ENCODE data around the gene TMEM229B.
"Not testable (repeated sequence)": the region's sequence is repeated elsewhere in the genome, so short reads cannot be mapped to it uniquely, and the experiment has no call there.

Gene TMEM229B

DNA sequence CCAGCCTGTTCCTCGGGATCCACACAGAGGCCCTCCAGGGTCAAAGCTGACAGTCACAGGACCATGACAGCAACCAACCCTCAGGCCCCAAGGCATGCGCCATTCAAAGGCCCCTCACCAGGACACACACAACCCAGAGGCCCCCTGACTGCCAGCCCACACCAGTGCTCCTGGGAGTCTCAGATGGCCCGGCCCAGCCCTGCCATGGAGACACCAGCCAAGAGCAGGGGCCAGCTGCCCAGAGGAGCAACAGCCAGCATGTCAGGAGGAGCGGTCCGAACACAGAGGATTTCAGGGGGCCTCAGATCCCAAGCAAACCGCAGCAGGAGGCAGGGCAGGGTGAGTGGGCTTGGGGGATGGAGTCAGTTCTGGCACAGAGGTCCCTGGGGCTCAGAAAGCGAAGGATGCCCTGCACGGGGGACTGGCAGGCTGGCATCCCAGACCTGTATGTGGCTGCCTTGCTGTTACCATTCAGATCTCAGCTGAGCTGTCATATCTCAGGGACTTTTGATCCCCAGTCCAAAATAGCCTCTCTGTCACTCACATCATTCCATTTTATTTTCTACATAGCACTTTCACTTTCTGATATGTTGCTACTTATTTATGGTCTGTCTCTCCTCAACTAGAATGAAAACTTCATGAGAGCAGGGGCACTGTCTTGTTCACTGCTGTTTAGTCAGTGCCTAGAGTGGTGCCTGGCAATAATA is 4.8 kb downstream of the TMEM229B start:
- no peak for DNase-seq

DNA sequence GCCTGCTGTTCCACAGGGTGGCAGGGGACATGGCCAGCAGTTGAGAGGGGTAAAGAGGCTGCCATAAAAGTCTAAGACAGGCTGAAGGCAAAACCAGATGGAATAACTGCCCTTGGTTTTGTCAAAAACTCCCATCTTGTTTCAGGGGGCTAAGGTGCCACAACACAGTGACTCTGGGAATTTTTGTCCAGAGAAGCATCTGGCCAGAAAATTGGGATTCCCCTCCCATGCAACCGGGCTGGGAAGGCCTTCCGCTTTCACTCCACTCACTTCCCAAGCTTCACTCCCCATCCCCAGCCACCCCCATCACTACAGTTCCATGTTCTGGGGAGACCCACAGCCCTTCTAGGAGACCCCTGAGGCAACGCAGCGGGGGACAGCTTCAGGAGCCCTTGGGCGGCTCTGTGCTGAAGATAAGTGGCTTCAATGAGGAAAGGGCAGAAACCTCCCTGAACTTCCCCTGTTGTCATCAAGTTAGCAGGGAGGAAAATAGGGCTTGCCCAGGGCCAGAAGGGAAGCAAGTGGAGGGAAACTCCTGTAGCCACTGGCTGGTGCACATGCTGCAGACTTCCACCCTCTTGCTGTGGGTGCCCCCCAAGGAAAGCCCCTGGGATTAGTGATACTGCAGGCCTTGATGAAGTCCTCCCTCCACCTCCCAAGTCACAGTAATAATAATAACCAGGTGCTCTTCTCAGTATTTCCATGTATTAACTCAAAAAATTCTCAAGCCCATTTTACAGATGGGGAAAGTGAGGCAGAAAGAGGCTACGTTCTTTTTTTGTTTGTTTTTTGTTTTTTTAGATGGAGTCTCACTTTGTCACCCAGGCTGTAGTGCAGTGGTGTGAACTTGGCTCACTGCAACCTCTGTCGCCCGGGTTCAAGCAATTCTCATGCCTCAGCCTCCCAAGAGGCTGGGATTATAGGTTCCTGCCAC is 6.0 kb downstream of the TMEM229B start:
- DNase-seq, result no peak

DNA sequence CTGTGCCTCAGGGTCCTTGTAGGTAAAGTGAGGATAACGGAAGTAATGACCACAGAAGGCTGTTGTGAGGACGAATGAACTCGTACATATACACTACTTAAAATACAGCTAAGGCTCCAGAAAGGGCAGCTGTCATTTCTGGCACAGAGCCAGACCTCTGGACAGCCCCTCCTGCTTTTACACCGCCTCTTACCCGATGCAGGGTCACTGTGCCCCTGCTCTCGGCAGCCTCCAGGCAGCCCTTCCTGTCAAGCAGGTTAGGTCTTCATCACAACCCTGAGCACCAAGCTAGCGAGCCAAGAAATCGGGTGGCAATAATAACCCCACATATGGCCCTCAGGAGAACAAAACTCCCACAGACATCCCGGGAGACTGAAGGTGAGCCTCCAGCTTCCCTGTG is 8.5 kb downstream of the TMEM229B start:
- peak; percentile 4 for DNase-seq

DNA sequence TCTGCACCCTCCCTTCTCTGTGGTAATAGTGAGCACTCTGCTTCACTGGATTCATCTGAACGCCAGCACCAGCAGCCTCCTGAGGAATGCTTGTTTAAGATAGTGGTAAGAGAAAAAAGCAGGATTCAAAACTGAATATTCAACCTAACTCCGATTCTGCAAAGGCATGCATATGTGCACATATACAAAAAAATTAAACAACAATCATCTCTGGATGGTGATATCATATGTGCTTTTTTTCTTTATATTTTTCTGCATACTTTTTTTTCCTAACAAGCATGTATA is 9.8 kb downstream of the TMEM229B start:
- no peak for DNase-seq

DNA sequence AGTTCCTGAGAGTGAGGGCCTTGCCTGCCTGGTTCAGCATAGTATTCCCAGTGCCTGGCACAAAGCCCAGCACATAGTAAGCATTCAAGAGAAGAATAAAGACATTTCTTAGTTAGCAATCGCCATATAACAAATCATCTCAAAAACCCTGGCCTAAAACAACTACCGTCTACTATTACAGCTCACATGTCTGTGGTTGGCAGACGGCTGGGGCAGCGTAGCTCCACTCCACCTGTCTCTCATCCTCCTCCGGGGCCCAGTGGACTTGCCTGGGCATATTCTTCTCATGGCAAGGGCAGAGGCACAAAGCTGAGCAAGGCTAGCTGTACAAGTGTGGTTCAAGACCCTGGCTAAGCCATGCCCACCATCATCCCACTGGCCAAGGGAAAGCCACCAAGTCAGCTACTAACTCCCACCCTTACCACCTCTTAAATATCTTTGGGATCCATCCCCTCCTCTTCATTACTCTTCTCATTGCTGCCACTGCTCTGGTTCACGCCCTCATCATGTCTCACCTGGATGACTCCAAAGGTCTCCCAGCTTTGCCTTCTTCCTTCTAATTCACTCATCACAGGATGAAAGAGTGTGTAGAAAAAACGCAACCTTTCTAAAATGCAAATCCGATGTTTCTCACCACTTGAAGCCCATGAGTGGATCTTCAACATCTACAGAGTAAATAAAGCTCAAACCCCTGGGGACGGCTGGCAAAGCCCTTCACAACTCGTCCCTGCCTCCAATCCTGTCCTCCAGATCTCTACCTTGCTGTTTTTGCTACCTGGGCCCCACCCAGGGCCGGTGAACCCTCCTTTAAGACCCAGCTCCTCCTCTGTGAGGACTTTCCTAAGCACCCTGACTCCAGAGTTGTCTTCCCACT is 10.4 kb downstream of the TMEM229B start:
- no peak for DNase-seq

DNA sequence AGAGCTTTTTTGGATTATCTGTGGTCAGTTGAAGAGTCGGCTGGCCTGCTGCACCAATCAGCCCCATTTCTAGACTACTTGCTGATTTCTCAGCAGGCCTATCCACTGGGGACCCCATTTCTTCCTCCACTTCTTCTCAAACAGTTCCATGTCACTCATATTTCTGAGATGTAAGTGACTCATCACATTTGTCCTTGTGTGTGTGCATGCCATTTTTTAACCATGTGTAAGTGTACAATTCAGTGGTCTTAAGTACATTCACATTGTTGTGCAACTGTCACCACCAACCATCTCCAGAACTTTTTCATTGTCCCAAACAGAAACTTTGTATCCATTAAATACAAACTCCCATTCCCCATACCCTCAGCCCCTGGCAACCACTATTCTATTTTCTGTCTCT is 14.2 kb downstream of the TMEM229B start:
- no peak for DNase-seq

DNA sequence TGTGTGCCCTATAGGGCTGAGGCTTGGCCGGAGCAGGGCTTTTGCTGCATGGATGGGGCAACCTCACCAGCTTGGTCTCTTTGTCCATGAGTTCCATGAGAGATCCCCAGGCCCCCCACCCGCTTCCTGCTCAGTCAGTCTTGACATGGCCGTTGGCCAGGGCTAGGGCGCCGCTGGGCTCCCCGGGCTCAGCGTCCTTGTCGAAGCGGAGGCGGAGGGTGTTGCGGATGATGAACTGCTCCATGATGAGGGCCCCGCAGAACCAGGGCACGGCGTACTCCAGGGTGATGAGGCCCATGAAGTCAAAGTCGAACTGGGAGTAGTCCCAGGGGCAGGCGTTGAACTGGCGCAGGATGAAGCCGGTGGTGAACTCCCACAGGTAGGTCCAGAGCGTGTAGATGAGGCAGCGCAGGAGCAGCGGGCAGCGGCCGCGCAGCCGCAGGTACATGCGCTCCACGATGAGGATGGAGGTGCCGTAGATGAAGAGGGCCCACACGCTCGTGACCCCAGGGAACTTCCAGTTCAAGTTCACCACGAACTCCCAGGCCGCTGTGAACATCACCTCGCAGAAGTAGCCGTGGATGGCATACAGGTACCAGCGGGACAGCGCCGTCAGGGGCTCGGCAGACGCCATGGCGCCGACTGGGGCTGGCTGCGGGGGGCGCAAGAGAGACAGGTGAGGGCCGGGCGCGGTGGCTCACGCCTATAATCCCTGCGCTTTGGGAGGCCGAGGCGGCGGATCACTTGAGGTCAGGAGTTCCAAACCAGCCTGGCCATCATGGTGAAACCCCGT is 15.0 kb downstream of the TMEM229B start:
- DNase-seq, result no peak

DNA sequence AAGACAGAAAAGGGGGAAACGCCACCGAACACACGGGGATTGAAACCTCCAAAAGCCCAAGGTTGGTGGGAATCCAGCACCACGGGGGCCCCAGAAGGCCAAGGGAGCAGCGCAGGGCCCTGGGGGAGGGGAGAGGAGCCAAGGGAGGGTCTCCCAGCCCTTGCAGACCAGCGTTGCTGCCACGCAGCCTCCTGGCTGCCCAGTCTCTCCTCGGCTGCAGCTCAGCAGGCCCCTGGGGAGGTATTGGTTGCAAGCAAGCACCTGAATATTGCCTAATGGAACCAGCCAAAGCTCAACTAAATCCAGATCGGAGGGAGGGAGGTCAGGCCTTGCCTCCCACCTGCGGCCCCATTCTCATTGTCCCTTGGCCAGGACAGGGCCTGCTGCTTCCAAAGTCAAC is 15.8 kb downstream of the TMEM229B start:
- DNase-seq, result no peak

DNA sequence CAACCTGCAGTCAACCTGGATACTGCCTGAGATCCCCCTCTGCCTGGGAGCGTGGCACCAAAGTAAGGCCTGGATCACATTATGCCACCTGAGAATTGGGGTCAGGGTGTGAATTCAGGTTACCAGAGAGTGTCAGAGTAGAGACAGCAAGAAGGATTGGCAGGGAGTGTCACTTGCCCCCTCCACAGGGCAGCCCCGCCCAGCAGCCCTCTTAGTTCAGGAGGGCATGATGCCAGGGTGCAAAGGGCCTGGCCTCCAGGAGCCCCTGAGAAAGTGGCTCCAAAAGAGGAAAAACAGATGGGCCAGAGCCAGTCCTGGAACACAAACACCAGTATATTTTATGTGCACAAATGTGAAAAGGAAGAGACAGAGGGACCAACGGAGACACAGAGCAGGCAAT is 18.6 kb downstream of the TMEM229B start:
- no peak for DNase-seq

DNA sequence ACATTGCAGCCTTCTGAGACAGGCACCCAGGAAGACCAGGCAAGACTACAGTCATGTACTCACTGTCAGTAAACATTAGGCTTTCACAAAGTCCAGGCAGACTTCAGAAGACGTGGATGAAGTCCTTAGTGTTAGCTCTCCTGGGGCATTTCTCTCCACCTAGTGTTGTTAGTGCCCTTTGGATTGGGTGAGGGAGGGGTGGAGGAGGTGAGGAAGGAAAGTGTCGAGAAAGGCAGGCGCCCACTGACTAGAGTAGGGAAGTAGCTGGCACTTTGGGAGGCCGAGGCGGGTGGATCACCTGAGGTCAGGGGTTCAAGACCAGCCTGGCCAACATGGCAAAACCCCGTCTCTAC is 20.2 kb downstream of the TMEM229B start:
- DNase-seq, result no peak

DNA sequence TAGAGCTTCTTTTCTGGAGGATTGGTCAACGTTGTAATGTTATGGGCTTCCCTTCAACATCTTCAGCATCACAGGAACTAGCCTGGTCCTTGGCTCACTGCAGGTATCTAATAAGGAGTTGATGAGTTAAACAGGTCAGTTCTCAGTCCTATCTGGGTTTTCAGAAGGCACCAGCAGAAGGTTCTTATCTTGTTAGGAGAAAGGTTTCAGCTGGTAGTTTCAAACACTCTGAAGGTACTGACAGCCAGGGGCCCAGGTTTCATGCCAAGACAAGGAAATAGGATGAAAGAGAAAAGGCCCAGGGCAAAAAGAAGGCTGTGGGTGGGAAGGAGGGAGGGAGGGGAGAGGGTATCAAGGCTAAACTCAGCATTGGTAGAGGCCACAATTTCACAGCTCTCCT is 21.4 kb downstream of the TMEM229B start:
- DNase-seq, result no peak

DNA sequence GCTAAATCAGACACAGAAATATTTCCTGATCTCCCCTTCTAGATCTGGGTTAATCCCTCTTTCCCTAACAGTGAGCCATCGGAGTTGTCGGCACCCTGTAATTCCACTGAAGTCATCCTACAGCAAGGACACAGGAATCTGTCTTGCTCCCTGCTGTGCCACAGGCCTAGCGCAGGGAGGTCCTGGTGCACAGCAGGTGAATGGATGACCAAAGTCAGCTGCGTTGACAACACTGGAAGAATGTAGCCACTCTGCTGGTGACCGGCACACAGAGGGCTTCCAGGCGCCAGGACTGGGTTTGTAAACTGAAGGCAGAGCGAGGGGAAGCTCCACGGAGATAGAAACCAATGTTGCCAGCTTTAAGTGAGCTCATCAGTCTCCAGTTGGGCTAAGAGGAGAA is 23.6 kb downstream of the TMEM229B start:
- no peak for DNase-seq

DNA sequence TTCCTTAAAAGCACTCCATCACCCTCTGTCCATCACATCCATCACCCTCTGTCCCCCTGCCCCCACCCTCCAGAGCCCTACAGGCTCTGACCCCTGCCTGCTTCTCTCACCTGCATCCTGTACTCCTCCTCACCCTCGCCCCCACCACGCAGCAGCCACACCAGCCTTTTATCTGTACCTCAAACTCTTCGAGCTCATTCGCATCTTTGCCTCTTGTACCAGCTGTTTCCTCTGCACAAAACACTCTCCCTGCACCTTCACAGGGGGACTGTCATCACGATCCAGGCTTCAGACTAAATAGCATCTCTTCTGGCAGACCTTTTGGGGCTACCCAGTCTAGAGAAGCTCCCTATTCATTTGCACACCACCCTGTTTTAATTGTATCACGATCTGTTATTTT is 24.1 kb downstream of the TMEM229B start:
- no peak for DNase-seq

DNA sequence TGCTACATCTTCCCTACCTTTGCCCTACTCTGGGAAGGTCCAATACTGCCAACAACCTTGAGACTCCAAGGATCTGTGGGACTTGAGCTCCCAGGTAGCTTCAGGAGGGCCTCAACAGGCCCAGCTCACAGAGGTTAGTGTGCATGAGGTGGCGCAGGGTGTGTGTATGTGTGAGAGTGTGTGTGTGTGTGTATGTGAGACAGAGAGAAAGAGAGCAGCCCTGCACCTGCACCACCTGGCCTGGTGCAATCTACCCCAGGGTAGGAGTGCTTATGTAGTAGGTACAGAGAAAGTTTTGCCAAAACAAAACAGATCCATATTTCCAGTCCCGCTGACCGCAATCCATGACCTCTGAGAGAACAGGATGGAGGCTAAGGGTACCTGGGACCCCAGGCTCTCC is 24.6 kb downstream of the TMEM229B start:
- no peak for DNase-seq

DNA sequence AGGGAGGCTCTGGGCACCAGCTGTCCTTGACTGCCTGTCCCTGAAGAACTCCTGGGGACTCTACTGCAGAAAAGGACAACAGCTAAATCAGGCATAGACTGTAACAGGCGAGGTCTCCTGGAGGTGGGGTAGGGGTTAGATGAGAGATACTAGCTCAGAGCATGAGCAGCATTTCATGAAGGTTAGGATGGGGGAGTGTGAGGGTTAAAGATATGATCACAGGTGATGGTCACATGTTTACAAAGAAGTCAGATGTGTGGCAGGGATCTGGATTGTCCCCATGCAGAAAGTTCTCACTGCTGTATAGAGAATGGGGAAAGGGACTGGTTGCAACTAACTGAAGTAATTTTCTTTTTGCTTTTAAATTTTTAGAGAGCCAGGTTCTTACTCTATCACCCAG is 26.5 kb downstream of the TMEM229B start:
- no peak for DNase-seq

DNA sequence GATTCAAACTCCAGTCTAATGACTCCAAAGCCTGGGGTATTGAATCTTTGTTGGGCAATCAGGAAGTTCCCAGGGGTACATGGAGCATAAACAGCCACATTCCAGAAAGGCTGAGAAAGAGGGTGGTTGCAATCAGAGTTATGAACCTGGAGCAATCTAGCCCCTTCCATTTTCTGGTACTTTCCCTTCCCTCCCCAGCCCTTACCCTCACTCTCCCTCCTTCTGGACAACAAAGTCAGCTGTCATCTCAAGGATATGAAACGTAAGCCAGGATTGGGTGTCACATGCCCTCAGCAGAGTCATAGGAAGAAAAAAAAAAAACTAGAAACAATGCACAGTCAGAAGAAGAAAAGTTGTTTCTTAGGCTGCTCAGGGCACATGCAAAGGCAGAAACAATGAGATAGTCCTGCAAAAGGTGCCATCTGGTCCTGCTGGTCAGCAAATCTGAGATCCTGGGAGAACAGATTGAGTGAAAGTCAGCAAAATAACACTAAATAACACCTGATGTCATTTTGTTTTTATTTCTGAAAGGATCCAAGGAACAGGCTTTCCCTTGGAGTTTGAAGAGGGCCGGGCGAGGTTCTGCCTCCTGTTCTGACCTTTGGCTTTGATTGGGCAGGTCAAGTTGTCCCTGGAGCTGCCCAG is 27.1 kb downstream of the TMEM229B start:
- no peak for DNase-seq

DNA sequence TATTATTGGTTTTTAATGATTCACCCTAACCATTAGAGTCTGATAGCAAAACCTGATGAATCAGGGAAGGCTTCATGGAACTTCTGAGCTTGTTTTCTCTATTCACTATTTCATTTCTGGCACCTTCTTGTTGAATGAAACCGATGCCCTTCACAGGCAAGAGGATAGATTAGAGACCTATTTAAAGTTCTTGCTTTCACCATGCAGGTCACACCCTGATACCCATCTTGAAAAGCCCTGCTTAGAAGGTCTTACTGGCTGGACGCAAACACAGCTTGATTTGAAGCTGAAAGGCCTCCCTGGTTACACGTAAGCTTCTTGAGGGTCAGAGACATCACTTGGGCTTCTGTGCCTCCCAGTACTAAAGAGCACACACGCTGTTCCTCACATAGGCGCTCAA is 29.2 kb downstream of the TMEM229B start:
- DNase-seq, result no peak

DNA sequence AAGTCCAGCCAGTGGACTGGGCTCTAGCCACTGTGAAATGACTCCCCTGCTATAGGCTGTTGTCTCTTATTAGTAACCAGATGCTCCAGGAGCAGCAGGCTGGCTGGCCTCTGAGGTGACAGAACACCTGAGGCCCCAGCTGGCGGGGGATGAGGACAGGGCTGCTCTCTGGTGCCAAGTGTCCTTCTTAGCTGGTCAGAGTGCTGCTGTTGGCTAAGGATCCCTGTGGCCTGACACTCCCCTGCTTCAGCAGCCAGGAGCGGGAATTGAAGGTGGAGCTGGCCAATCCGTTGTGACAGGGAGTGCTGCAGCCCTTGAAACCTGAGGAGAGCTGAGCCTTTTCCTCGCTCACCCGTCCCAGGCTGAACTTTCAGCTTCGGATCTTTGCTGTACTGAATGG is 30.7 kb downstream of the TMEM229B start:
- DNase-seq, result peak; percentile 22

DNA sequence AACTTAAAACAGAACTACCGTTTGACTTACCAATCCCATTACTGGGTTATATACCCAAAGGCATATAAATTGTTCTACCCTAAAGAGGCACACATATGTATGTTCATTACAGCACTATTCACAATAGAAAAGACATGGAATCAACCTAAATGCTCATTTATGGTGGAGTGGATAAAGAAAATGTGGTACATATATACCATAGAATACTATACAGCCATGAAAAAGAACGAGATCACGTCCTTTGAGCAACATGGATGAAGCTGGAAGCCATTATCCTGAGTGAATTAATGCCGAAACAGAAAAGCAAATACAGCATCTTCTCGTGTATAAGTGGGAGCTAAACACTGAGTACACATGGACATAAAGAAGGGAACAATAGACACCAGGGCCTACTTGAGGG is 31.8 kb downstream of the TMEM229B start:
- no peak for DNase-seq

DNA sequence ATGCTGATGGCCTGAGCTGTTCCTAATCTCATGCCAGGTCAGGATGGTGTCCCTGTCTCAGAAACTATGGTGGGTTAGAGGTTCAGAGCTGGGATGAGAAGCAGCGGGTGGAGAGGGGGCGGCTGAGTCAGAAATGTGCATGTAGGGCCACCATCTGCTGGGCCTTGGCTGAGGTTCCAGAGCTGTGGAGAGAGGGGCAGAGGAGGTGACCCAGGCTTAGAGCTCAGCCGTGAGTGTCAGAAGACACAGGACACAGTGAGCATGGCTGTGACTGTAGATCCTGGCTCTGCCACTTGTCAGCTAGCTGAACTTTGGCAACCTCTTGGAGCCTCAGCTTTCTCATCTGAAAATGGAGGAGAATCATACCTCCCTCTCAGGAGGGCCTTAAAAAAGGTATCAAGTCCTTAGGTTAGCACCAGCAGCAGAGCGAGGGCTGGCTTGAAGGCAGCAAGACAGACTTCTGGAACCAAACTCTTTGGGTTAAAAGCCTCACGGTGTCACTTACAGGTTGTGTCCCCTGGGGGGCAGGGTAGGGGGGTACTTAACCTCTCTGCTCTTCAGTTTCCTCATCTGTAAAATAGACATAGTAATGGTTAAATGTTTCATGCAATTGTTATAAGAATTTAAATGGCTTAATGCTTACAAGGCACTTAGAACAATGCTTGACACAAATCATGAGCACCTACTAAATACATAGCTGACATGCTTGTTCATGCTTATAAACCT is 34.8 kb downstream of the TMEM229B start:
- DNase-seq, result no peak

DNA sequence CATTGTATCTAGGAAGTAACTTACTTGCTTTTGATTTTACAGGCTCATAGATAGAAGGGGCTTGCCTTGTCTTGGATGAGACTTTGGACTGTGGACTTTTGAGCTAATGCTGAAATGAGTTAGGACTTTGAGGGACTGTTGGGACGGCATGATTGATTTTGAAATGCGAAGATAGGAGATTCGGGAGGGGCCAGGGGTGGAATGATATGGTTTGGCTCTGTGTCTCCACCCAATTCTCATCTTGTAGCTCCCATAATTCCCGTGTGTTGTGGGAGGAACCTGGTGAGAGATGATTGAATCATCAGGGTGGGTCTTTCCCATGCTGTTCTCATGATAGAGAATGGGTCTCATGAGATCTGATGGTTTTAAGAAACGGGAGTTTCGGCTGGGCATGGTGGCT is 36.9 kb downstream of the TMEM229B start:
- not testable (repeated sequence) for DNase-seq

DNA sequence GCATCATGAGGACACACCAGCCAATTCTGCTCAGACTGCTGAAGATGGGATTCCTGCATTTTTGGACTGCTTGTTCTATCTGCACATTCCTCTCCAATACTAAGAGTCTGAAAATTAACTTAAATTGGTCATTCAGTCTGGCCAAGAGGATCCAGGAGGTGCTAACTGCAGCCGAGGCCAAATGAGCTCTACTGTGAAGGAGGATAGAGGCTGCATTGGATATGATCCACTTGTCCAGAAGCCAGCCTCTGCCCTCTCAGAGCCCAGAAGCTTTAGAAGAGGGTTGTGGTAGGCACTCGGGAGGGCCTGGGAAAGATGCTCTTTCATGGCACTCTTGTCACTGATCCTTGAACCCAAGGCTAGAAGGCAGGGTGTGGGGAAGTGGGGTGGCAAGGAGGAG is 39.4 kb downstream of the TMEM229B start:
- DNase-seq, result no peak
